ENCODE measurements around the gene SARNP. TPM values are rescaled to one million over a fixed set of nuclear protein-coding genes. Genes with fewer than 3 reads are reported as not detected.

SARNP gene
- total RNA-seq, 2 experiments from 2014 or later, result 86.1 to 92.0 TPM

GRCh38 chr12:55725556-55725955 is 92.0 kb downstream of the SARNP start:
- no peak overlapping the region for H3K4me3 ChIP-seq (ENCODE audit: low read depth, low read length, poor library complexity, severe bottlenecking)
- no peaks in the 10 kb centered on the region for H4K20me1 ChIP-seq (ENCODE audit: insufficient read depth, low read length)
- H3K27ac ChIP-seq (ENCODE audit: low read depth, low read length, poor library complexity, severe bottlenecking), result no peak overlapping the region
- intact Hi-C loops (cut with micrococcal nuclease; ENCODE audit: unreplicated experiment), result no loop called here
- no peaks in the 10 kb centered on the region for H3K9me3 ChIP-seq (ENCODE audit: low read length)
- H3K9me2 ChIP-seq (ENCODE audit: insufficient read depth, low read length), result no peaks in the 10 kb centered on the region
- CTCF ChIA-PET (ENCODE audit: unreplicated experiment), result interaction anchor here (1.1 to 1.9 kb wide), 2 partner anchors 10 to 12 kb away, joined by 3 to 5 read pairs; partner anchors contain the start of gene BLOC1S1
- peaks cover 8% of the 10 kb centered on the region; the same call in 1 of the 2 replicates for H3K79me2 ChIP-seq (ENCODE audit: insufficient read depth, low read depth, low read length)
- POLR2A ChIA-PET, result no interaction called here
- no peak overlapping the region for H2AFZ ChIP-seq (ENCODE audit: low read length)
- H3K36me3 ChIP-seq (ENCODE audit: insufficient read depth, low read length), result peaks cover 54% of the 10 kb centered on the region
- DNase-seq (ENCODE audit: low spot score), result no peak
- TSS peak; percentile 35 for BruUV-seq (replicated peaks)
- peaks cover 25% of the 10 kb centered on the region for H3K4me1 ChIP-seq (ENCODE audit: insufficient read depth, low read length, poor library complexity, severe bottlenecking)
- TF ChIP-seq CTCF (conservative IDR thresholded peaks at IDR 0.05; ENCODE audit: low read length) (no peak), EZH2phosphoT487 (IDR thresholded peaks at IDR 0.05; ENCODE audit: borderline replicate concordance, low read depth, low read length) (no peak)
- no peak overlapping the region for H3K4me2 ChIP-seq (ENCODE audit: low read length)

GRCh38 chr12:55724940-55725309 is 92.6 kb downstream of the SARNP start:
- H2AFZ ChIP-seq (ENCODE audit: low read length), result no peak overlapping the region
- H3K4me2 ChIP-seq (ENCODE audit: low read length), result no peak overlapping the region
- no peaks in the 10 kb centered on the region for H3K9me2 ChIP-seq (ENCODE audit: insufficient read depth, low read length)
- H3K4me1 ChIP-seq (ENCODE audit: insufficient read depth, low read length, poor library complexity, severe bottlenecking), result peaks cover 19% of the 10 kb centered on the region
- CTCF ChIA-PET (ENCODE audit: unreplicated experiment), result interaction anchor here (1.1 to 1.9 kb wide), 3 partner anchors 9 to 17 kb away, joined by 3 to 5 read pairs (median 3); partner anchors contain the start of gene BLOC1S1
- peaks cover 60% of the 10 kb centered on the region for H3K36me3 ChIP-seq (ENCODE audit: insufficient read depth, low read length)
- no peak for DNase-seq (ENCODE audit: low spot score)
- no peak overlapping the region for H3K4me3 ChIP-seq (ENCODE audit: low read depth, low read length, poor library complexity, severe bottlenecking)
- intact Hi-C loops (cut with micrococcal nuclease; ENCODE audit: unreplicated experiment), result loop anchor here (1.0 kb wide), 1 partner anchor 12 kb away; no protein-coding TSS in a partner anchor
- POLR2A ChIA-PET, result no interaction called here
- no peaks in the 10 kb centered on the region for H3K9me3 ChIP-seq (ENCODE audit: low read length)
- no TSS peak for BruUV-seq (replicated peaks)
- H3K79me2 ChIP-seq (ENCODE audit: insufficient read depth, low read depth, low read length), result peaks cover 8% of the 10 kb centered on the region; the same call in 1 of the 2 replicates
- TF ChIP-seq CTCF (conservative IDR thresholded peaks at IDR 0.05; ENCODE audit: low read length) (peak; percentile 32; the same call in 1 of the 2 replicates), EZH2phosphoT487 (IDR thresholded peaks at IDR 0.05; ENCODE audit: borderline replicate concordance, low read depth, low read length) (no peak)
- H4K20me1 ChIP-seq (ENCODE audit: insufficient read depth, low read length), result no peaks in the 10 kb centered on the region
- H3K27ac ChIP-seq (ENCODE audit: low read depth, low read length, poor library complexity, severe bottlenecking), result no peak overlapping the region

- intact Hi-C loops (cut with micrococcal nuclease; ENCODE audit: unreplicated experiment), result loop anchor here (1.0 kb wide), 1 partner anchor 13 kb away; no protein-coding TSS in a partner anchor
- H3K9me3 ChIP-seq (ENCODE audit: low read length), result no peaks in the 10 kb centered on the region
- CTCF ChIA-PET (ENCODE audit: unreplicated experiment), result interaction anchor here (1.1 to 1.9 kb wide), 2 partner anchors 9 to 17 kb away, joined by 3 to 5 read pairs; partner anchors contain the start of gene BLOC1S1
- POLR2A ChIA-PET, result no interaction called here
- no peak overlapping the region for H2AFZ ChIP-seq (ENCODE audit: low read length)
- H3K4me2 ChIP-seq (ENCODE audit: low read length), result no peak overlapping the region
- H4K20me1 ChIP-seq (ENCODE audit: insufficient read depth, low read length), result no peaks in the 10 kb centered on the region
- peaks cover 8% of the 10 kb centered on the region; the same call in 1 of the 2 replicates for H3K79me2 ChIP-seq (ENCODE audit: insufficient read depth, low read depth, low read length)
- peaks cover 16% of the 10 kb centered on the region for H3K4me1 ChIP-seq (ENCODE audit: insufficient read depth, low read length, poor library complexity, severe bottlenecking)
- H3K9me2 ChIP-seq (ENCODE audit: insufficient read depth, low read length), result no peaks in the 10 kb centered on the region
- BruUV-seq (replicated peaks), result no TSS peak
- TF ChIP-seq EZH2phosphoT487 (IDR thresholded peaks at IDR 0.05; ENCODE audit: borderline replicate concordance, low read depth, low read length), result no peak
- peak; percentile 88 for TF ChIP-seq CTCF (conservative IDR thresholded peaks at IDR 0.05; ENCODE audit: low read length)
- peaks cover 66% of the 10 kb centered on the region for H3K36me3 ChIP-seq (ENCODE audit: insufficient read depth, low read length)
- no peak overlapping the region for H3K27ac ChIP-seq (ENCODE audit: low read depth, low read length, poor library complexity, severe bottlenecking)
- H3K4me3 ChIP-seq (ENCODE audit: low read depth, low read length, poor library complexity, severe bottlenecking), result no peak overlapping the region
- DNase-seq (ENCODE audit: low spot score), result peak; percentile 78
Measured at GRCh38 chr12:55724226-55724939, 93.1 kb downstream of the SARNP start.
